HG03342 (cell line): ENCODE results near the gene BUD23.
"Not testable (repeated sequence)": the region's sequence is repeated elsewhere in the genome, so short reads cannot be mapped to it uniquely, and the experiment has no call there.

Source experiments
- ATAC-seq: cut with Tn5 transposase; IDR thresholded peaks from one replicate; pipeline ENCODE4 v1.9.1; 2021; ENCODE audit warnings: mild to moderate bottlenecking, moderate library complexity; ENCODE audit not compliant: unreplicated experiment

BUD23 gene

DNA sequence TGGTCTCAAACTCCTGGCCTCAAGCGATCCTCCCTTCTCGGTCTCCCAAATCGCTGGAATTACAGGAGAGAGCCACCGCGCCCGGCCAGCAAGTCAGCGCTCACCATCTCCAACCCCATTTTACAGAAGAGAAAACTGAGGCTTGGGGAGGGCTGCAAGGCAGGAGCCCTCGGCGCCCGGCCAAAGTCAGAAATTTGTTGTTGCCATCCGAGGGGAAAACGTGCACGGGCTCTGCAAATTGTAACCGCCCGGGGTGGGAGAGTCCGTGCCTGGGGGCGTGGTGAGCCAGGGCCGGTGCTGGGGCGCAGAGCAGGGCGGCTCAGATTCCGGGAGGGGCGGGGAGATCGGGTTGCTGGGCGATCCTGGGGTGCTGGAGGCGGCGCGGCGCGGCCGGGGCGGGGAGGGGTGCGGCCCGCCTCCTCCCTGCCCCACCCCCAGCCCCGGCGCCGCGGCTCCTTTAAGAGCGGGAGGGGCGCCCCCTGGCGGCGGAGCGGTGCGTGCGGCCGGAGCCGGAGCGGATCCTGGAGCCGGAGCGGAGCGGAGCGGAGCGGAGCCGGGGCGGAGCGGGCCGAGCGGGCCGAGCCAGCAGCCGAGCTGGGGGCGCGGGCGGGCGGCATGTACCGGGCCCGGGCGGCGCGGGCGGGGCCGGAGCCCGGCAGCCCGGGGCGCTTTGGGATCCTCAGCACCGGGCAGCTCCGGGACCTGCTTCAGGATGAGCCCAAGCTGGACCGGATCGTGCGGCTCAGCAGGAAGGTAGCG is 15.9 kb upstream of the BUD23 start, which contains the start of gene VPS37D:
Gene VPS37D (plus strand): TSS at position 488 of the 759 bp plus-strand sequence. CDS start 128 bp downstream, at position 616.
- peak; percentile 94 for ATAC-seq

DNA sequence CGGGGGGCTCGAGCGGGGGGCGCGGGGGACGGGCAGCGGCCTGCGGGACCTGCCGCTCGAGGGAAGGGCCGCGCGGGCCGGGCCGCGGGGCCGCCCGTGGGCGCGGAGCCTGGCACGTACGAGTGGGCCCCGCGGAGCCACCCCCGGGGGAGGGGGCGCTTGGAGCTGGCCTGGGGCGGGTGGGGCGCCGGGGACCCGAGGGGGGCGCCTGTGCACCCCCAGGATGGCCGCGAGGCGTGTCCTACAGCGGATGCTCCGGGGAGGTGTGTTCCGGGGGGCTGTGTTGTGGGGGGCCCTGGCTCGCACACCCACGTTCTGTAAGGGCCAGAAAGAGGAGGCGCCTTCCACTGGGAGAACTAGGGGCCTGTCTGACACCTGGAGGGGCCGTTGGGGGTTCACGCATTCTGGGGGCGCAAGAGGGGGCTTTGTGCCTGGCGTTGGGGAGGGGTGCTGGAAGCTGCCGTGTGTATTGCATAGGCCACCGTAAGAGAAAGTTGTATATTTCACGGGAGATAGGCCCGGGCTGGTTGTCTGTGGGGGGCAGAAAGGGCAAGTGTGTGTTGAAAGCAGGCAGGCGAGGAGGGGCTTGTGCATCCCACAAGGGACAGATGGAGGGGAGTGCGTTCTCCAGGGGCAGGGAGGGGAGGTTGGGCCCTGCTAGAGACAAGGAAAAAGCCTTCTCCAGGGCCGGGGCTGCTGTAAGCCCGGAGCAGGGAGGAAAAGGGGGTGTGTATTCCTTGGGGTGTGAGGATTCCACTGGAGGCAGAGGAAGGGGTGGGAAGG is 15.1 kb upstream of the BUD23 start:
- no peak for ATAC-seq

DNA sequence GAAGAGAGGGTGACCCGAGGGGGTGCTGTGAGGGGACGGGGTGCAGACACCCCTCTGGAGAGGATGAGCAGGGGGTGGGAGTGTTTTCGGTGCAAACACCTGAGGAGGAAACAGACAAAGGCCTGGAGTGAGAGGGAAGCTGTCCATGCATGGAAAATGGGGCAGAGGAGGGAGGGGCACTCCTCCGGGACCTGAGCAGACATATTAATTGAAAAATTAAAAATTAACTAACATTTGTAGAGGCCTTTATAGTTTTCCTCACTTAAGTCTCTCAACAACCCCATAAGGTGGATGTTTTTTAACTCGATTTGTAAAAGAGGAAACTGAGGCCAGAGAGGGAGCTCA is 14.5 kb upstream of the BUD23 start:
- ATAC-seq: no peak

DNA sequence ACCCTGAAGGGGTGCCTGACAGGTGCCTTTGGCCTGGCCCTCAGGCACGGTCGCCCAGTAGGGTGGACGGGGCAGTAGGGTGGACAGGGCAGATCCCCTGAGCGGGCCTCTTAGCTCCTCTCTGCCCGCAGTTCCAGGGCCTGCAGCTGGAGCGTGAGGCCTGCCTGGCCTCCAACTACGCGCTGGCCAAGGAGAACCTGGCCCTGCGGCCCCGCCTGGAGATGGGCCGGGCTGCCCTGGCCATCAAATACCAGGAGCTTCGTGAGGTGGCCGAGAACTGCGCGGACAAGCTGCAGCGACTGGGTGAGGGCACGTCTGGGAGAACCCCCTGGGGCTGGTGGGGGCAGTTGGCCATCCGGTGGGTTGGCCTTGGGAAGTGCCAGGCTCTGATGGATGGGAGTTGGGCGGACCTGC is 14.1 kb upstream of the BUD23 start:
- ATAC-seq: no peak

DNA sequence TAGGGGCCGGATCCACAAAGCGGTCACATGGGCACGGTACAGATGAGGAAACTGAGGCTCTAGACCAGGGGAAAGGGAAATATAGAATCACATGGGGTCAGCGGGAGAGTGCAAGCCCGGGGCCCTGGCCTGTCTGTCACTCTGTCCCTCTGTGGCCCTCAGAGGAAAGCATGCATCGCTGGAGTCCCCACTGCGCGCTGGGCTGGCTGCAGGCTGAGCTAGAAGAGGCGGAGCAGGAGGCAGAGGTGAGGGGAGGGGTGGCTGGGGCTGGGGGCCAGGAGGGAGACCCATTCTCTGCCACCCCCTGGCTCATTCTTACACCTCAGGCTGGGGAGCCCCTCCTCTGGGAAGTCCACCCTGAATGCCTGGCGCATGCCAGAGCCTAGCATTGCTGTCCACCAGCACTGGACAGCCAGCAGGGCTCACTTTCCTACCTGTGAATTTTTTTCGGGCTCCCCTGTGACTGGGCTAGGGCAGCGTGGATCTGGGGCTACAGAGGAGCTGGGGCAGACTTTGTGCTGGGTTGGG is 13.5 kb upstream of the BUD23 start:
- no peak for ATAC-seq

DNA sequence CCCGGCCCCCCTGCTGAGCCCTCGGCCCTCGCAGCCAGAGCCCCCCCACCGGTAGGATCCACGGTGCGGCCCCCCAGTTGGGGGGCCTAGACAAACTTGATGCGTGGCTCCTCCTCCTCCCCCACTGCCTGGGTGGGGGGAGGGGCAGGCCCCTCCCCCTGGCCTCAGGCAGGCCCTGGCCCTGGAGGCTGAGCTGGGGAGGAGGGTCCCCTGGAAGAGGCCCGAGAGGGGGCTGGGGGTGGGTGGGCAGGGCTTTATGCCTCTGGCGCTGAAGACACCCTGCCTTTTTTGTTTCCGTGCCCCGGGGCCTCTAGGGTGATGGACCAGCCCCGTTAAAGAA is 12.1 kb upstream of the BUD23 start:
- no peak for ATAC-seq

DNA sequence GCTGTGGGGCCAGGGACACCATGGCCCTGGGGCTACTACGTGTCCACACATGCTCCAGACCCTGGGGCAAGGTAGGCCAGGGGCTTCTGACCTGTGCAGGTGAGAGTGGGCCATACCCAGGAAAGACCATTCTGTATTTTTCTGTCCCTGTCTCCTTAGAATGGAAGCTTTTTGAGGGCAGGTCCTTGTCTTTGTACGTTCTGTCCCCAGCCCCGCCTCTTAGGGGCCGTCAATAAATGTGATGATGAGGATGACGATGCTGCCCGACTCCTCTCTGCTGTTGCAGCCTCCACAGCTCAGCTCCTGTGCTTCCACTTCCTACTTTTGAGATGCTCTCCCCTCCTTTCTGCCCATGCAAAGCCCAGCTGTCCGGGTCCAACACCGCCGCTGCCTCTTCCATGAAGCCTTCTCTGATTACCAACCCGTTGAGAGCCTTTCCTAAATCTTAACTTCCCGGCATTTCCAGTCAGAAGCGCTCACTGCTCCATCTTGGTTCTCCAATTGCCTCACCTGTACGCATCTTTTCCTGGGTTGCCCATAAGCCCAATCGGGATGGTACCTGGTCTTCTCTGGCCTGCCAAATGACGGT is 11.4 kb upstream of the BUD23 start:
- no peak for ATAC-seq

DNA sequence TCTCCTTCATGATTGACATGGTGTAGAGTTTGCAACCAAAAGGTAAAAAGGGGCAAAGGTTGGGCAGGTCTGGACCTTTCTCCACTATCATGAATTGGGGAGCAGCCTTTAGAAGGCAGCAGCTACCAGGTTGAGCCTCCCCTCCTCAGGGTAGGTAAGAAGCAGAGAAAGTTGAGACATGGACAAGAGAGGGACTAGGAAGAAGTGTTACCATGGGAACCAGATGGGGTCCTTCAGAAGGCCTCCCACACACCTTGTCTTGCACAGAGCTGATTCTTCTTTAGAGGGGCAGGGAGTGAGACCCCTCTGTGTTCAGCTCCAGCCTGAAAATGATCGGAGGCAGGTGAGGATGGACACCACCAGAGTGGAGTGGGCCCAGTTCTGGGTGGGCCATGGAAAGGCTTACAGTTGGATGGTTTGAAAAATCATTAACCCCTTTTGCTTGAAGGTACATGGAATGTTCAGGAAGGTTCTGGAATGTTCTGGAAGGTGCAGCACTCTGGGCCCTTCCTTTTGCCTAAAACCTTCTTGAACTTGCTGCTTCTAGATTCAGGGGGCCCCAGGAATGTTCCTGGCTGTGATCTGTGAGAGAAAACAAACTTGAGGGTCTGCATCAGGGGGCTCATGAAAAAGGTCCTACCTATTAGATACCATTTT is 8.8 kb upstream of the BUD23 start:
- ATAC-seq: no peak

DNA sequence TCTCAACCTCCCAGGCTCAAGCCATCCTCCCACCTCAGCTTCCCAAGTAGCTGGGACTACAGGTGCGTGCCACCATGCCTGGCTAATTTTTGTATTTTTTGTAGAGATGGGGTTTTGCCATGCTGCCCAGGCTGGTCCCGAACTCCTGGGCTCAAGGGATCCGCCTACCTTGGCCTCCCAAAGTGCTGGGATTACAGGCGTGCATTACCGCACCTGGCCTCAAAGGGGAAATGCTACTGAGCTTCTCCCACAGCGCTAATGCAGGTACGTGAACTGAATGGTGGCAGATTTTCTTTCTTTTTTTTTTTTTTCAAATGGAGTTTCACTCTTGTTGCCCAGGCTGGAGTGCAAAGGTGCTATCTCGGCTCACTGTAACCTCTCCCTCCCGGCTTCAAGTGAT is 7.3 kb upstream of the BUD23 start:
- ATAC-seq: not testable (repeated sequence)

DNA sequence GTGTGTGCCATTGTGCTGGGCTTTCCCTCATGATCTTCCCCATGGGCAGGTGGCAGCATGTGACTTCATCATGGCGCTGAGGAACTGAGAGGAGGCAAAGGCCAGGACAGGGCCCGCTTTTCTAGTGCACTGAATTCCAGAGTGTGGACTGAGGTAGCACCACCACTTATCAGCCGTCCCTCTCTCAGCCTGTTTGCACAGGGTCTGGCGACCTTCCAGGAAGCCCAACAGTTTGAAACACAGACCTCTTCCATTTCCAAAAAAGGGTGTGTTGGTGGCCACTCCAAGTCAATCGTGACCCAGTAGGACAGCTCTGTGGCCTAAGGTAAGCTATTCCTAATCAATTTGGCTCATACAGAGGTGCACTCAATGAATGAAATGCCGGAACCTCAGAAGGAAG is 4.5 kb upstream of the BUD23 start:
- ATAC-seq: no peak

DNA sequence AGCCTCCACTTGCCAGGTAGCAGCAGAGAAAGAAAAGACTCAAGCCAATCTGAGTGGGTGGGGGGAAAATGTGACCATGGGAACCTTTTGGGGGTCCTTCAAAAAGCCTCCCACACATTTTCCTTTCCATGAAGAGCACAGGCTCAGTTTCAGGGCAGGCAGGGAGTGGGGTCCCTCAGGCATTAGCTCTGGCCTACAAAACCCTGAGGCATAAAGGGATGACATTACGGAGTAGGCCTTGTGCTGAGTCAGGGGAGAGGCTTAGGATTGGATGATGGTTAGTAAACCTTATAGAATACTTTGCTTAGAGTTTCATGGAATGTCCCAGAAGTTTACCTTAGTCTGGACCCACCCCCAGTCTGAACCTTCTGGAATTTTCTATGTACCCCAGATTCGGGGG is 3.7 kb upstream of the BUD23 start:
- ATAC-seq: no peak

DNA sequence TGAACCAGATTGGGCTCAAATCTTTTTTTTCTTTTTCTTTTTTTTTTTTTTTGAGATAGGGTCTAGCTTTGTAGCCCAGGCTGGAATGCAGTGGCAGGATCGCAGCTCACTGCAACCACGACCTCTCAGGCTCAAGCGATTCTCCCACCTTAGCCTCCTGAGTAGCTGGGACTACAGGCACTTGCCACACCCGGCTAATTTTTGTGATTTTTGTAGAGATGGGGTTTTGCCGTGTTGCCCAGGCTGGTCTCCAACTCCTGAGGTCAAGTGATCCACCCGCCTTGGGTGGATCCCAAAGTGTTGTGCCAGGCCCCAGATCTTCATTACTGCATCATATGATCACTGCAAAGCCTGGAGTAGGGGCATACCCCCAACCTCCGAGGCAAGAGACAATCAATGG is 2.9 kb upstream of the BUD23 start:
- no peak for ATAC-seq

DNA sequence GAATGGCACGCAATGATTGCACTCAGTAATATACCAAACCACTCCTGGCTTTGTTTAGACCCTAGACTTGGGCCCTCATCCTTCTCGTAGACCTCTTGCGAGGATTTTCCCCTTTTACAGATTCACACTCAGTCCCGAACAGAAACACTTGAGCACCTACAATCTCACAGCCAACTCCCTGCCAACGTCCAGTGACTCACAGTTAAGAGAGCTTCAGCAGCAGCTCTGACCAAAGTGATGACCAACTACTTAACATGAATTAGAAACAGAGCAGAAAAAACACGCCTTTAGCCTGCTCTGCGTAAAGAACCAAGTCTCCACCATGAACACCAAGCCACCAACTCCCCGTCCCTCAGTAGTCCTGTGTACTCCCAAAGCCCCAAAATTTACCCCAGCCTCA is 2.4 kb upstream of the BUD23 start:
- ATAC-seq: no peak

DNA sequence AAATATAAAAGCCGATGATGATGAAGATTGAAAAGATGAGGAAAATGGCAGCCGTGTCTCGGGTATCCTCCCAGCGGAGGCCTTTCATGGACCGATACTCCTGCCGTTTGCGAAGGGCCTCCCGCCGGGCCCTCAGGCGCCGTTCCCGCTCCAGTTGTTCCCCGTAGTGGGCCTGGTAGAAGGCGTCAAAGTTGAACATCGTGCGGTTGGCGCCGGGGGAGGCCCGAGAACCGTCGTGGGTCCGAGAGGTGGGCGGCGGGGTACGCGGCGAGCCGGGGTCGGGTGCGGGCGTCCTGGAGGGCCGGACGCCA is 697 bp upstream of the BUD23 start:
- no peak for ATAC-seq

DNA sequence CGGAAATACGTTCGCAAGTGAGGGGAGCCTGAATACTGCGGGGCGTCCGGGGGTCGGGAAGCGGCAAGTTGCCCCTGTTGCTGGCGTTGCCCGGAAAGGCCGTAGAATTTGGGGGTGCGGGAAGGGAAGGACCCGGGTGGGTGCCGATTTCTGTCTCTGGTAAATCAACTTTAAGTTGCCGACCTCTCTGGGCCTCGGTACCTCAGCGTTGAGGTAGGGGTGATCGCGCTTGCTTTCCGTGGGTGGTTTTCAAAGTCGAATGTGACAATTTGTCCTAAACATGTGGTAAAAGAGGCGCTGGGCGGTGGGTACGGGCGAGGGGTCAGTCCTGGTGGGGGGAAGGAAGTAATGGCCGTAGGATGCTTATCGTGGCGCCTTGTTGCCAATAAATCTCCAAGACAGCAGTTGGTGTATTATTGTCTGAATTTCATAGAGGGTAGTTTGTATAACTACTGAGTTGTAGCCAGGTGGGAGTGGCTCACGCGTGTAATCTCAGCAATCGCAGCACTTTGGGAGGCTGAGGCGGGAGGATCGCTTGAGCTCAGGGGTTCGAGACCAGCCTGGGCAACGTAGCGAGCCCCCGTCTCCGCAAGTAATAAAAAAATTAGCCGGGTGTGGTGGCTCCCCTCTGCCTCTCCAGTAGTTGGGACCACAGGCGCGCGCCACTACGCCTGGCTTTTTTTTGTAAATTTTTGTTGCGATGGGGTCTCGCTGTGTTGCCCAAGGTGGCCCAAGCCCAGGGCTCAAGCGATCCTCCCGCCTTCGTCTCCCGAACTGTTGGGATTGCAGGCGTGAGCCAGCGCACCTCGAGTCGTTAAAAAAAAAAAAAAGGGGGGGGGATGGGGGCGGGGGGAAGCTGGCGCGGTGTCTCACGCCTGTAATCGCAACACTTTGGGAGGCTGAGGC is 644 bp downstream of the BUD23 start:
- ATAC-seq: peak; percentile 8

DNA sequence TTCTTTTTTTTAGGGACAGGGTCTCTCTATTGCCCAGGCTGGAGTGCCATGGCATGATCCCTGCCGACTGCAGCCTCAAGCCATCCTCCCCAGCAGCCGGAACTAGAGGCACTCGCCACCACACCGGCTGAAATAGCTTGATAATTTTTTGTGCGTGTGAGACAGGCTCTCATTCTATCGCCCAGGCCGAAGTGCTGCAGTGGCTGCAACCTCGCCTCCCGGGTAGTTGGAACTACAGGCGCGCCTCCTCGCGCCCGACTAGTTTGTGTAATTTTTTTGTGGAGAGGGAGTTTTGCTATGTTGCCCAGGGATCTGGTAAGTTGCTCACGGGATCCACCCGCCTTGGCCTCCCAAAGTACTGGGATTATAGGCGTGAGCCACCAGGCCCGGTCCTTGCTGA is 1.9 kb downstream of the BUD23 start:
- no peak for ATAC-seq

DNA sequence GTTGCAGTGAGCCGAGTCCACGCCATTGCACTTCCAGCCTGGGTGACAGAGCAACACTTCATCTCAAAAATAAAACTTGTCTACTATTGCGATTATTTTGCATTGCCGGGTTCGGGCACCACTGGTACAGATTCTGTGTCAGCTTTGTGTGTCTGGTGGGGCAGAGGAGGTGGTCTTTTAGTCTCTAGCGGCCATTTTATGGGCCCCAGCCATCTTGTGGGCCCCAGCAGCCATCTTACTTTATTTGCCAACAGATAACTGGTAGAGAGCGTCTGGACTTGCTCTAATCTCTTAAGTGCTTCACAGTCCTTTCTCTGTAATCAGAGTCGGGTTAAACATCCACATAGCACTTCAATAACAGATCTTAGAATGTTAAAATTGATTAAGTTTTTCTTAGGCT is 4.9 kb downstream of the BUD23 start:
- ATAC-seq: no peak

DNA sequence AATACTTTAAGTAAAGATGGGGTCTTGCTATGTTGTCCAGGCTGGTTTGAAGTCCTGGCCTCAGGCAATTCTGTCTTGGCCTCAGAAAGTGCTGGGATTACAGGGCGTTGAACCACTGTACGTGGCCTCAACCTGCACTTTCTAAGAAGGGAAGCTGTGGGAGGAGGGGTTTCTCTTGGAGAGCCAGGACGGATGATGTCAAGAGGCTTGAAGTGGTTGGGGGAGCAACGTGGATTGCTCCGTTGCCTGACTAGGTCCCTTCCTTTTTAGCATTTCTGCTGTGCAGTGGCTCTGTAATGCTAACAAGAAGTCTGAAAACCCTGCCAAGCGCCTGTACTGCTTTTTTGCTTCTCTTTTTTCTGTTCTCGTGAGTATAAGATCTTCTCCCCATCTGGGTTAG is 7.2 kb downstream of the BUD23 start:
- ATAC-seq: no peak

DNA sequence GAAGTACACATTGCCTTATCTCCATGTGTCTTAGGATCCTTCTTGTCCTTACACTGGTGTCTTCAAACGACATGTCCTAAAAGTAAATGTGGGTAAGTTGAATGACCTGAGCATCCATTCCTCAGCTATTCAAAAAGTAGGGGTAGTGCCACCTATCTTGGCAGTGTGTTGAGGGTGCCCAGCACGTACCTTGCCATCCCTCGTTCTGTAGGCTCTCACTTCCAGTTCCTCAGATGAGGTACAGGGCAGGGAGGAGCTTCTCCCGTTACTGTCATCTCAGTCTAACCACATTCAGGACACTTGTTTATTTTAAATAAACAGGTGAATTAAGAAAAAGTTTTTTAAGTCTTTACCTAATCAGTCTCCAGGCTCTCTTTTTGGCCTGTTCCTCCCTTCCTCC is 13.0 kb downstream of the BUD23 start:
- no peak for ATAC-seq

DNA sequence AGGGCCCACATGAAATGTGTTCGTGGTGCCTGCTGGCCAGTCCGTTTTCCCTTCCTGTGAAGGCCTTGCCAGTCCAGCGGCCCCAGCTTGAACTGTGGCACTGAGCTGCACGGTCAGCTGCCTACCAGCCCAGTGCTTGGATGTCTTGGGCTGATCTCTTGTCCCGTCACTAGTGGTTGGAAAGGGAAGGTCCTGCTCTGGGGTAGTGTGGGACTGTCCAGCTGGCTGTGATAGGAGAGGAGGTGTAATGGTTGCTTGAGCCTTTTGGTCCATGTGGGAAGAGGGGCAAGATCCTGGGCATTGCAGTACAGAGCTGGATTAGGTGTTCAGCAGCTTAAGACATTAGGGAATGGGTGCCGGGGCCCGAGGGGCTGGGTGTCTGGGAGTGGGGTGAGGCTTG is 15.0 kb downstream of the BUD23 start:
- no peak for ATAC-seq
